HT1080 (cell line): ENCODE results near the gene AGFG1. TPM values are rescaled to one million over a fixed set of nuclear protein-coding genes. Genes with fewer than 3 reads are reported as not detected.
A peak's percentile ranks its signal among the peaks of the same experiment; 100 is the strongest.

Experiments
- DNase-seq: peaks from one replicate; pipeline ENCODE4 v3.0.0-alpha.2; 2015; ENCODE audit warnings: low read depth
- total RNA-seq: library from RNA; depleted of rRNA; stranded (reverse); fragments of >200 nt; shearing (Covaris generic); gene quantifications from 2 replicates; pipeline ENCODE4 v1.2.3, GENCODE V29; 2014; rRNA removed

AGFG1 gene
- total RNA-seq, 1 experiment from 2014 or later, result 106 TPM

- no peak for DNase-seq
These were observed 130.4 kb downstream of the AGFG1 start for GRCh38 chr2:227602358-227602757.

- DNase-seq, result no peak
These were observed 134.5 kb downstream of the AGFG1 start for GRCh38 chr2:227606476-227606875.

- DNase-seq, result peak; percentile 30
These were observed 136.0 kb downstream of the AGFG1 start for GRCh38 chr2:227607941-227608340.

DNA sequence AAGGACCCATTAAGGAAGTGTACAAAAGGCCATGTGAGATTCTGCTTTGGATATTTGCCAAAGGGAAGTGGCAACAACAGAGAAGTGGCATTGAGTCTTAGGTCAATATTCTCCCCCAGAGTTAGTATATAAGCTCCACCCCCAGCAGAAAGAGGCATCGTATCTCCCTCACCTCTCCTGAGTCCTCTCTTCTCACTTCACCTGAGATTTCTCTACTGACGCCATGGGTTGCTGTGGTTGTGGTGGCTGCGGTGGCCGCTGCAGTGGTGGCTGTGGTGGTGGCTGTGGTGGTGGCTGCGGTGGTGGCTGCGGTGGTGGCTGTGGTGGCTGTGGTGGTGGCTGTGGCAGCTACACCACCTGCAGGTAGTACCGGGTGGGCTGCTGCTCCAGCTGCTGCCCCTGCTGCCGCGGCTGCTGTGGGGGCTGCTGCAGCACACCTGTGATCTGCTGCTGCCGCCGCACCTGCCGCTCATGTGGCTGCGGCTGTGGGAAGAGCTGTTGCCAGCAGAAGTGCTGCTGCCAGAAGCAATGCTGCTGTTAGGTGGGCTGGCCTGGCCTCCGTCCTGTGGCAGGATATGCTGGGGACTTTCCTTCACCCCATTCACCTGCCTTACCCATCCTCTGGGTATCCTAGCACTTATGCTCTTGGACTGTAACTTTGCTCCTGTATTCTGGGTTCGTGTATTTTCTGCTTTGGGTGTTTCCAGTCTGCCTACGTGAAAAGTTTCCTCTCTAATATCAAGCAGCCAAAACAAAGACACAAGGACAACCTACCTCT lies 136.8 kb downstream of the AGFG1 start:
- no peak for DNase-seq

GRCh38 chr2:227610123-227610522 lies 138.2 kb downstream of the AGFG1 start:
- no peak for DNase-seq

Other genes starting within 250 kb of the AGFG1 start
- gene MFF, start 146.9 kb upstream of the AGFG1 start, total RNA-seq, result 109 and 132 TPM in 2 replicates
- gene TM4SF20, start 92.8 kb upstream of the AGFG1 start, total RNA-seq, result not detected in 2 replicates
- not detected in 2 replicates for gene SCYGR1, start 84.2 kb upstream of the AGFG1 start, total RNA-seq
- not detected in 2 replicates for gene SCYGR2, start 126.7 kb downstream of the AGFG1 start, total RNA-seq
- not detected in 2 replicates for gene SCYGR3, start 142.7 kb downstream of the AGFG1 start, total RNA-seq
- not detected in 2 replicates for gene SCYGR4, start 145.3 kb downstream of the AGFG1 start, total RNA-seq
- not detected in 2 replicates for gene SCYGR5, start 194.6 kb downstream of the AGFG1 start, total RNA-seq
- gene SLC19A3, start 245.9 kb downstream of the AGFG1 start, total RNA-seq, result not detected in 2 replicates